Choroid plexus epithelial cell (primary cell): Measurements from ENCODE around the gene SARS1.

ENCODE experiments used
- DNase-seq: peaks from one replicate; pipeline ENCODE4 v3.0.0-alpha.2; 2010; ENCODE audit warnings: low read depth
- H3K4me3 ChIP-seq: 2 replicates; pipeline ENCODE4 v1.5.1; 2011; ENCODE audit warnings: low read depth, mild to moderate bottlenecking, control low read depth, low read length, moderate library complexity
- CTCF ChIP-seq: conservative IDR thresholded peaks from 2 replicates; pipeline ENCODE4 v1.5.1; 2011; ENCODE audit warnings: low read depth, mild to moderate bottlenecking, control low read depth, inconsistent platforms, low read length, moderate library complexity

Gene SARS1

GRCh38 chr1:109268431-109269211, 54.9 kb downstream of the SARS1 start:
- no peak for TF ChIP-seq CTCF
- no peak for DNase-seq
- H3K4me3 ChIP-seq: no peak overlapping the region

- DNase-seq: no peak
- H3K4me3 ChIP-seq: no peak overlapping the region
- no peak for TF ChIP-seq CTCF
Measured at GRCh38 chr1:109269212-109269980, 55.7 kb downstream of the SARS1 start.

GRCh38 chr1:109269981-109270622, 56.4 kb downstream of the SARS1 start:
- DNase-seq: no peak
- H3K4me3 ChIP-seq: no peak overlapping the region
- no peak for TF ChIP-seq CTCF

- H3K4me3 ChIP-seq: no peak overlapping the region
- TF ChIP-seq CTCF: no peak
- no peak for DNase-seq
Measured at GRCh38 chr1:109270623-109271317, 57.1 kb downstream of the SARS1 start.

GRCh38 chr1:109271458-109271857, 57.7 kb downstream of the SARS1 start:
- no peak for DNase-seq
- no peak for TF ChIP-seq CTCF

GRCh38 chr1:109272021-109272799, 58.5 kb downstream of the SARS1 start:
- DNase-seq: no peak
- no peak overlapping the region for H3K4me3 ChIP-seq
- no peak for TF ChIP-seq CTCF

More at GRCh38 chr1:109271458-109271857, 57.7 kb downstream of the SARS1 start:
- H3K4me3 ChIP-seq: no peak overlapping the region
